Psoas muscle (tissue), 8 donors: ENCODE measurements around the gene TMEM8B. TPM values are rescaled to one million over a fixed set of nuclear protein-coding genes. Genes with fewer than 3 reads are reported as not detected.
"Not testable (repeated sequence)": the region's sequence is repeated elsewhere in the genome, so short reads cannot be mapped to it uniquely, and the experiment has no call there.

ENCODE experiments used
- ATAC-seq, 4 donors: fragments of 200-7000 bp; cut with Tn5 transposase; one replicate each; pipeline ENCODE4 v1.9.1; 2020; ENCODE audit warnings: moderate library complexity in 3 of 4, mild to moderate bottlenecking in 2 of 4
- DNase-seq, 2 donors: peaks; one replicate each; pipeline ENCODE4 v3.0.0-alpha.2; 2020
- H3K27ac ChIP-seq: fragments of 200-600 bp; one replicate; pipeline ENCODE4 v1.8.0; 2022
- H3K27me3 ChIP-seq, 3 donors: fragments of 200-600 bp in 1 of 3; one replicate each; pipeline versions ENCODE4 v1.6.1 to v1.8.0; 2013 to 2022; ENCODE audit warnings: low read length in 2 of 3, mild to moderate bottlenecking in 2 of 3, moderate library complexity in 1 of 3; ENCODE audit not compliant: insufficient read depth in 3 of 3
- H3K36me3 ChIP-seq, 2 donors: fragments of 200-600 bp in 1 of 2; one replicate each; pipeline versions ENCODE4 v1.6.1 to v1.8.0; 2013 to 2022; ENCODE audit warnings: low read depth in 1 of 2, mild to moderate bottlenecking in 1 of 2, moderate library complexity in 1 of 2; ENCODE audit not compliant: insufficient read depth in 1 of 2
- H3K4me1 ChIP-seq: fragments of 200-600 bp; one replicate; pipeline ENCODE4 v1.8.0; 2022
- H3K4me3 ChIP-seq: fragments of 200-600 bp; one replicate; pipeline ENCODE4 v1.8.0; 2022; ENCODE audit warnings: mild to moderate bottlenecking
- H3K9me3 ChIP-seq: fragments of 200-600 bp; one replicate; pipeline ENCODE4 v1.8.0; 2022
- WGBS, 3 donors: extraction: QIAGEN DNeasy Blood & Tissue Kit; methylation state at CpG; one replicate each; pipeline versions ENCODE4 v1.1.6 to v1.1.7; 2013; 5-methylcytosine and 5-hydroxymethylcytosine counted together
- intact Hi-C, 2 donors: fragments of 100-400 bp; cut with DNase I; formaldehyde crosslinking; loops; one replicate each; pipeline versions ENCODE4 v1.11.0 to v1.14.2; 2022
- polyA plus RNA-seq, 3 donors: library from polyadenylated mRNA; stranded (reverse); fragments of 200-250 nt; gene quantifications; one replicate each; pipeline ENCODE4 v1.2.3, GENCODE V29; 2013
- total RNA-seq, 4 donors: library from RNA; stranded (reverse); fragmentation: NEBNext Ultra II Directional in 2 of 4; extraction: Animal tissue kit (Norgen Biotek cat#: 25700) in 2 of 4; gene quantifications; one replicate each; pipeline versions ENCODE4 v1.2.1 to v1.2.4, GENCODE V29; 2021 to 2023
- TF ChIP-seq, protein P1 (sequence below): fragments of 200-600 bp; IDR thresholded peaks from one replicate; pipeline ENCODE4 v1.8.0; 2022; ENCODE audit warnings: antibody characterized with exemption
- donor health status: healthy with polysubstance abuse.
- donor health status: DM: no; HTN: no; CAD: no; lungs with moderate emphysema.
- donor health status: Bipolar disorder and iron deficiency.
- donor health status: healthy.
- donor health status: DM: yes; HTN: yes; CAD: no.
- donor health status: DM: no; HTN: no; CAD: no.
- donor health status: DM: no; HTN: no; CAD: no.
- donor health status: DM: yes; HTN: yes; CAD: no.

The TMEM8B gene
- total and polyA plus RNA-seq, 7 donors, result 2.8 to 18.5 (median 8.9) TPM

- Histone ChIP-seq H3K27me3 (peaks cover 0 to 5% (median 1%) of the 10 kb centered on the region in 3 donors), H3K4me3 (no peak overlapping the region), H3K36me3 (no peaks in the 10 kb centered on the region), H3K9me3 (peaks cover under 1% of the 10 kb centered on the region), H3K27ac (no peak overlapping the region), H3K4me1 (no peaks in the 10 kb centered on the region)
- DNase-seq (no peak), ATAC-seq (peak in 3 of 4 donors; percentile 47 to 63 (median 55))
- intact Hi-C loops, result no loop called here
- 44 to 53% (median 45%) methylated on average over 3 of the region's 3 CpGs for WGBS, 3 donors
- TF ChIP-seq, protein P1, sequence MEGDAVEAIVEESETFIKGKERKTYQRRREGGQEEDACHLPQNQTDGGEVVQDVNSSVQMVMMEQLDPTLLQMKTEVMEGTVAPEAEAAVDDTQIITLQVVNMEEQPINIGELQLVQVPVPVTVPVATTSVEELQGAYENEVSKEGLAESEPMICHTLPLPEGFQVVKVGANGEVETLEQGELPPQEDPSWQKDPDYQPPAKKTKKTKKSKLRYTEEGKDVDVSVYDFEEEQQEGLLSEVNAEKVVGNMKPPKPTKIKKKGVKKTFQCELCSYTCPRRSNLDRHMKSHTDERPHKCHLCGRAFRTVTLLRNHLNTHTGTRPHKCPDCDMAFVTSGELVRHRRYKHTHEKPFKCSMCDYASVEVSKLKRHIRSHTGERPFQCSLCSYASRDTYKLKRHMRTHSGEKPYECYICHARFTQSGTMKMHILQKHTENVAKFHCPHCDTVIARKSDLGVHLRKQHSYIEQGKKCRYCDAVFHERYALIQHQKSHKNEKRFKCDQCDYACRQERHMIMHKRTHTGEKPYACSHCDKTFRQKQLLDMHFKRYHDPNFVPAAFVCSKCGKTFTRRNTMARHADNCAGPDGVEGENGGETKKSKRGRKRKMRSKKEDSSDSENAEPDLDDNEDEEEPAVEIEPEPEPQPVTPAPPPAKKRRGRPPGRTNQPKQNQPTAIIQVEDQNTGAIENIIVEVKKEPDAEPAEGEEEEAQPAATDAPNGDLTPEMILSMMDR, result no peak
Measured at GRCh38 chr9:35871545-35871944, 42.5 kb downstream of the TMEM8B start.

GRCh38 chr9:35872505-35872904 lies 43.5 kb downstream of the TMEM8B start:
- DNase-seq (no peak), ATAC-seq (no peak)
- H3K9me3 ChIP-seq, result peaks cover 9% of the 10 kb centered on the region
- TF ChIP-seq, protein P1, result no peak
- H3K36me3 ChIP-seq, result no peaks in the 10 kb centered on the region
- no peaks in the 10 kb centered on the region for H3K4me1 ChIP-seq
- no peak overlapping the region for H3K4me3 ChIP-seq
- intact Hi-C loops, result no loop called here
- no peak overlapping the region for H3K27ac ChIP-seq
- 70 to 79% (median 72%) methylated on average over 3 of the region's 3 CpGs for WGBS, 3 donors
- H3K27me3 ChIP-seq, result peaks cover 0 to 1% (median 0%) of the 10 kb centered on the region in 3 donors

DNA sequence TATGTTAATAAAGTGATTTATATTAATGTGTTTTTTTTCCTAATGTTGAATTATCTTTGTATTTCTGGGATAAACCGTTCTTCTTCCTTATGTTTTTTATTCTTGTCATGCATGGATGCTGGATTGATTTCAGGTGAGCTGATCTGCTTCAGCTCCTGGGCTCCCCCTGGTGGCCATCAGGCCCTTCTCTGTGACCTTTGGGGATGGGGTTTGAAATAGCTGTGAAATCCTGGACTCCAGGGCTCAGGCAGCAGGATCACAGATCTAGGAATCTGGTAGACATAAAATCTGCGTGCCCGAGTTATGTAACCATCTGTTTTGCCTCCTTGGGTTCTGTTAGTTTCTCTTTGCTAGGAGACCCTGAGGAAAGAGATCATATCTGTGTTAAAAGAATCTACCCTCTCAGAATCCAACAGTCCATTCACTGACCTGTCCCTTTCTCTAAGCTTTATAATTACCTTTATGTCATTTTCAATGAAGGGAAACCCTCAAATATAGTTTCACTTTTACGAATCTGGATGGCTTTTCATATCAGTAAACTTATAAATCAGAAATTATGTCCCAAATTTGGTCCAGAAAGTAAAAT lies 53.3 kb downstream of the TMEM8B start:
- peak; percentile 79 to 97 (median 86) for ATAC-seq
- no peaks in the 10 kb centered on the region for H3K27me3 ChIP-seq
- no peak overlapping the region for H3K27ac ChIP-seq
- peaks cover under 1% of the 10 kb centered on the region for H3K9me3 ChIP-seq
- no peak overlapping the region for H3K4me3 ChIP-seq
- intact Hi-C loops, result loop anchor here (1.0 to 5.0 kb wide), 3 partner anchors 56 to 235 kb away; no protein-coding TSS in a partner anchor
- TF ChIP-seq, protein P1, result peak; percentile 97
- no peaks in the 10 kb centered on the region for H3K36me3 ChIP-seq
- WGBS, 3 donors, result 1 to 4% (median 2%) methylated on average over 4 of the region's 4 CpGs
- DNase-seq, result peak; percentile 86 to 92
- no peaks in the 10 kb centered on the region for H3K4me1 ChIP-seq

DNA sequence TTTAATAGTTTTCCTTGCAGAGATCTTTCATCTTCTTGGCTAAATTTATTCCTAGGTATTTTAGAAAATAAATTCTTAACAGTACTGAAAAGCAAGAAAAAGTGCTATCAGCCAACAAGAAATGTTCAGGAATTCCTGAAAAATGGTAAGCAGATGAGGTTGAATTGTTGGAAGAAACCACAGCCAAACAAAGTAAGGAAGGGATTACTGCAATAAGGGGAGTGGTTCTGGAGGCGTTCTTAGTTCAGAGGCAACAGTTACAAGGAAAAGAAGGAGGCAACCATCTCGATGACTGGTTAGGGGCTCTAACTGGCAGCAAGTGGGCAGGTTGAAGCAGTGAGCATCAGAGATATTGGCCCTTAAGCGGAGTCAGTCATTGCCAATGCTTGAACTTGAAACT lies 54.0 kb downstream of the TMEM8B start:
- no peaks in the 10 kb centered on the region for H3K4me1 ChIP-seq
- no peaks in the 10 kb centered on the region for H3K36me3 ChIP-seq
- 65 to 74% (median 70%) methylated on average over 3 of the region's 3 CpGs for WGBS, 3 donors
- DNase-seq (no peak), ATAC-seq (no peak)
- H3K4me3 ChIP-seq, result no peak overlapping the region
- H3K9me3 ChIP-seq, result no peaks in the 10 kb centered on the region
- no peaks in the 10 kb centered on the region for H3K27me3 ChIP-seq
- intact Hi-C loops, result loop anchor here (1.0 to 5.0 kb wide), 3 partner anchors 56 to 236 kb away; no protein-coding TSS in a partner anchor
- TF ChIP-seq, protein P1, result no peak
- no peak overlapping the region for H3K27ac ChIP-seq

GRCh38 chr9:35884908-35885307 lies 55.9 kb downstream of the TMEM8B start:
- intact Hi-C loops, result loop anchor here in 1 of 2 donors (5.0 kb wide), 1 partner anchor 238 kb away; no protein-coding TSS in a partner anchor
- not testable (repeated sequence) for H3K4me1 ChIP-seq, H3K36me3 ChIP-seq, H3K4me3 ChIP-seq, DNase-seq, H3K9me3 ChIP-seq, H3K27ac ChIP-seq, ATAC-seq, H3K27me3 ChIP-seq
- 85 to 89% (median 88%) methylated on average over 3 of the region's 3 CpGs for WGBS, 3 donors
